Measurements from ENCODE around the gene RSRC2. TPM values are rescaled to one million over a fixed set of nuclear protein-coding genes. Genes with fewer than 3 reads are reported as not detected.

RSRC2 gene
- total and polyA plus RNA-seq, 9 of the 15 experiments (the other 6 are each of a cell fraction or from before 2014, with no cell fraction given), result 52.6 to 123 (median 80.3) TPM

GRCh38 chr12:122483969-122484368 lies 42.8 kb downstream of the RSRC2 start (continued):
- TF ChIP-seq CUX1 (CRISPR knock-in tag; IDR thresholded peaks at IDR 0.05), result no peak
- TF ChIP-seq ETS2 (tag; IDR thresholded peaks at IDR 0.05; ENCODE audit: borderline replicate concordance, poor library complexity, severe bottlenecking), result no peak
- TF ChIP-seq CBX1 (IDR thresholded peaks at IDR 0.05; ENCODE audit: low read depth), result no peak
- TF ChIP-seq ZNF79 (CRISPR knock-in tag; IDR thresholded peaks at IDR 0.05; ENCODE audit: low read depth), result no peak
- no peak for TF ChIP-seq BHLHE40 (IDR thresholded peaks at IDR 0.05; ENCODE audit: low read length)
- TF ChIP-seq FOS (IDR thresholded peaks at IDR 0.05; ENCODE audit: extremely low read depth, insufficient read length), result no peak
- TF ChIP-seq GATA2 (CRISPR knock-in tag; IDR thresholded peaks at IDR 0.05), result no peak
- no peak for TF ChIP-seq NR2C1 (IDR thresholded peaks at IDR 0.05)
- TF ChIP-seq NR2C1 (tag; IDR thresholded peaks at IDR 0.05), result no peak
- no peak for TF ChIP-seq MAX (CRISPR knock-in tag; IDR thresholded peaks at IDR 0.05)
- TF ChIP-seq ZNF280B (CRISPR knock-in tag; IDR thresholded peaks at IDR 0.05), result no peak
- no peak for TF ChIP-seq ETS1 (conservative IDR thresholded peaks at IDR 0.05; ENCODE audit: control insufficient read depth, low read depth, low read length)
- no peak for TF ChIP-seq XRCC4 (IDR thresholded peaks at IDR 0.05; ENCODE audit: extremely low read depth, insufficient read depth, insufficient read length)
- no peak for TF ChIP-seq USF1 (CRISPR knock-in tag; IDR thresholded peaks at IDR 0.05)

Measured in K562 (cell line).